ENCODE measurements around the gene FOXI1.

- TF ChIP-seq, protein P1, sequence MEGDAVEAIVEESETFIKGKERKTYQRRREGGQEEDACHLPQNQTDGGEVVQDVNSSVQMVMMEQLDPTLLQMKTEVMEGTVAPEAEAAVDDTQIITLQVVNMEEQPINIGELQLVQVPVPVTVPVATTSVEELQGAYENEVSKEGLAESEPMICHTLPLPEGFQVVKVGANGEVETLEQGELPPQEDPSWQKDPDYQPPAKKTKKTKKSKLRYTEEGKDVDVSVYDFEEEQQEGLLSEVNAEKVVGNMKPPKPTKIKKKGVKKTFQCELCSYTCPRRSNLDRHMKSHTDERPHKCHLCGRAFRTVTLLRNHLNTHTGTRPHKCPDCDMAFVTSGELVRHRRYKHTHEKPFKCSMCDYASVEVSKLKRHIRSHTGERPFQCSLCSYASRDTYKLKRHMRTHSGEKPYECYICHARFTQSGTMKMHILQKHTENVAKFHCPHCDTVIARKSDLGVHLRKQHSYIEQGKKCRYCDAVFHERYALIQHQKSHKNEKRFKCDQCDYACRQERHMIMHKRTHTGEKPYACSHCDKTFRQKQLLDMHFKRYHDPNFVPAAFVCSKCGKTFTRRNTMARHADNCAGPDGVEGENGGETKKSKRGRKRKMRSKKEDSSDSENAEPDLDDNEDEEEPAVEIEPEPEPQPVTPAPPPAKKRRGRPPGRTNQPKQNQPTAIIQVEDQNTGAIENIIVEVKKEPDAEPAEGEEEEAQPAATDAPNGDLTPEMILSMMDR (conservative IDR thresholded peaks at IDR 0.05) = no peak
- no peak for TF ChIP-seq EZH2 (IDR thresholded peaks at IDR 0.05; ENCODE audit: low read depth)
Observed at GRCh38 chr5:170075696-170076095, 30.0 kb upstream of the FOXI1 start.
